GM21528 (cell line): Measurements from ENCODE around the gene CDC14B.
"Not testable (repeated sequence)": the region's sequence is repeated elsewhere in the genome, so short reads cannot be mapped to it uniquely, and the experiment has no call there.

Experiments
- ATAC-seq: cut with Tn5 transposase; IDR thresholded peaks from one replicate; pipeline ENCODE4 v1.9.1; 2021; ENCODE audit warnings: mild to moderate bottlenecking, moderate library complexity; ENCODE audit not compliant: unreplicated experiment, low FRiP score

Gene CDC14B

DNA sequence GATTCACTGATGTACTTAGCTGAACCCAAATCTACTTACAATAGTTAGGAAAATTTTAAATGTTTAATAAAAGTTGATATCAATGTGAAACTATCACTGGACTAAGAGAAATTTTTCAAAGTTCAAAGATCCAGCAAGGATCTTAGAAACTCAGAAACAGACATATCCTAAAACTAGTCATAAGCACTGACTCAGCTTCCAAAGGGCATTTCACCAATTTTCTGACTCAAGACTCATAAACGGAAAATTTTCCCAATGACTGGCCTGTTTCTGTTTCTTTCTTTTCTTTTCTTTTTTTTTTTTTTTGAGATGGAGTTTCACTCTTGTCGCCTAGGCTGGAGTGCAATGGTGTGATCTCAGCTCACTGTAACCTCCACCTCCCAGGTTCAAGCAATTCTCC, 66.6 kb downstream of the CDC14B start:
- no peak for ATAC-seq

DNA sequence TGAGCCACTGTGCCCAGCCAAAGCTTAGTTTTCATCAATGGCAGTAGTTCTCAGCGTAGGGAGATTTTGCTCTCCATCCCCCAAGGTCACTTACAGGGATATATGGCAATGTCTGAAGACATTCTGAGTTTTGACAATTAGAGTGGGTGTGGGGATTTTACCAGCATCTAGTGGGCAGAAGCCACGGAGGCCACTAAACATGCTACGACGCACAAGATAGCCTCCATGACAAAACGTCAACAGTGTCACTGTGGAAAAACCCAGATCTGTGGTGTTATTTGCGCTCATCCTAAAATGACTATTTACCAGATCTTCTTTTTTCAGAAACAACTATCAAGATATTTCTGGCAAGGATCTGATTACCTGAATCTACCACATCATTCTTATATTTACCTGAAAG, 68.2 kb downstream of the CDC14B start:
- no peak for ATAC-seq

DNA sequence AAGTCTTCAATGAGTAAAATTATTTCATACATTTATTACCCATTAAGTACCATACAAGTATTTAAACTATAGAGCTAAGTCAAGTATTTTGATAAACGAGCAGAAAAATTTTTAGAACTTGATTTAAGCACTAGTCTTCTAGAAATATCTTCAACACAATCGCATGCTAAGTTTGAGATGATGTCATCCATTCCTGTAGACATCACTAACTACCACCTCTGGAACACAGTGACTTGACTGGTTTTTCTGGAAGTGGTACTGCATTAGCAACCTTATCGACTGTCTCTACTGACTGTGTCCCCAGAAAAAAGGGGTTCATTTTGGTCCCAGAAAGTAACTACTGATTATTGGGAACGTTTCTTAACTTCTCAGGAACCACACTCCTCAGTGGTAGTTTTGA, 69.0 kb downstream of the CDC14B start:
- no peak for ATAC-seq

DNA sequence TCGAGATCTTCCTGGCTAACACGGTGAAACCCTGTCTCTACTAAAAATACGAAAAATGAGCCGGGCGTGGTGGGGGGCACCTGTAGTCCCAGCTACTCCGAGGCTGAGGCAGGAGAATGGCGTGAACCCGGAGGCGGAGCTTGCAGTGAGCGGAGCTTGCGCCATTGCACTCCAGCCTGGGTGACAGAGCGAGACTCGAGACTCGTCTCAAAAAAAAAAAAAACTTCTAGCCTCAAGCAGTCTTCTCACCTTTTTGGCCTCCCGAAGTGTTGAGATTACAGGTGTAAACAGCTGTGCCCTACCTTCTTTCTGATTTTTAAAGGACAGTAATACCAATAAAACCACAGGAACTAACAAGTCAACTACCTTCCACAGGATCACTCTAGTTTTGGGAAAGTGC, 76.5 kb downstream of the CDC14B start:
- not testable (repeated sequence) for ATAC-seq

DNA sequence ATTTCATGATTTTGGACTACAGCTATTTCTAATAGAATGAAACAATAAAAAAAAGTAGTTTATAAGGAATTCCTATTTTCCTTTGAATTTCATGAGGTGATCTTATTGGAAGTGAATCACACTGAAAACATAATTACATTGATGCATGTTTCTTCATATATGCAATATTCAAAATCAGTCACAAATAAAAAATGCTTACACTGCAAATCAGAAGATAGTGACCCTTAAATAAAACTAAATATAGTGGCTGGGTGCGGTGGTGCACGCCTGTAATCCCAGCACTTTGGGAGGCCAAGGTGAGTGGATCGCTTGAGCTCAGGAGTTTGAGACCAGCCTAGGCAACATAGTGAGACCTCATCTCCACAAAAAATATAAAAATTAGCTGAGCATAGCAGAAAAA, 79.5 kb downstream of the CDC14B start:
- no peak for ATAC-seq

DNA sequence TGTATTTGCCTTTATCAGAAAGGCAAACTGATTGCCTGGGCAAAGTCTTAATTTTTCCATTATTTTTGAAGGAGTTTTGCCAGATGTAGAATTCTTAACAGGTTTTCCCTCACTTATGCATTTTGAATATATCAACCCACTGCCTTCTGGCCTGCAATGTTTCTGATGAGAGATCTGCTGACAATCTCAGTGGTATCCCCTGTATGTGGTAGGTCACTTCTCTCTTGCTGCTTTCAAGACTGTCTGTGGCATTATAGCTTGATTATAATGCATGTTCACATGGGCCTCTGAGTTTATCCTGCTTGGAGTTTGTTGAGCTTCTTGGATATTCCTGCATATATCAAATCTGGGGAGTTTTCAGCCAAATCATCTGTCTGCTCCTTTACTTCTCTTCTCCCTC, 87.5 kb downstream of the CDC14B start:
- ATAC-seq = no peak

DNA sequence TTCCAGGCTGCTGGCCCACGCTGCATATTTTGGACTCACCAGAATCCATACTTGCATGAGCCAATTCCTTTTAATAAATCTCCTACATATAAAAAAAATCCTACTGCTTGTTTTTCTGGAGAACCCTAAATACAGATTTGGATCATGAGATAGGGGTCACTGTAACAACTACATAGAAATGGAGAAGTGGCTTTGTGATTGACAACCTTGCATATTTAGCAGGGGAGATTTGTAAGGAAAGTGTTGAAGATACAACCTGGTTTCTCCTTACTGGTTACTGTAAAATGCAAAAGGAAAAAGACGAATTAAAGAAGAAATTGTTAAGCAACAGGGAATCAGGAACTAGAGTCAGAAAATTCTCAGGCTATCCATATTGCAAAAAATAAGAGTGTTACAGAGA, 94.9 kb downstream of the CDC14B start:
- no peak for ATAC-seq

DNA sequence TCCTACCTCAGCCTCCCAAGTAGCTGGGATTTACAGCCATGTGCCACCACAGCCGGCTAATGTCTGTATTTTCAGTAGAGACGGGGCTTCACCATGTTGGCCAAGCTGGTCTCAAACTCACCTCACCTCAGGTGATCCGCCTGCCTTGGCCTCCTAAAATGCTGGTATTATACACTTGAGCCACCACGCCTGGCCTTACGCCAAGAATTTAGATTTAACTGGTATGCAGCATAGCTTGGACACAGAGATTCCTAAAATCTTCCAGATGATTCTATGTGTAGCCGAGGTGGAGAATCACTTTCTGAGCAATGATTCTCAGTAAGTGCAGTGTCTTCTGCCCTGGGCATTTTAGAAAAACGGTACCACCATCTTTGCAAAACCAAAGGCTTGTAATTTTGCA, 95.6 kb downstream of the CDC14B start:
- no peak for ATAC-seq

DNA sequence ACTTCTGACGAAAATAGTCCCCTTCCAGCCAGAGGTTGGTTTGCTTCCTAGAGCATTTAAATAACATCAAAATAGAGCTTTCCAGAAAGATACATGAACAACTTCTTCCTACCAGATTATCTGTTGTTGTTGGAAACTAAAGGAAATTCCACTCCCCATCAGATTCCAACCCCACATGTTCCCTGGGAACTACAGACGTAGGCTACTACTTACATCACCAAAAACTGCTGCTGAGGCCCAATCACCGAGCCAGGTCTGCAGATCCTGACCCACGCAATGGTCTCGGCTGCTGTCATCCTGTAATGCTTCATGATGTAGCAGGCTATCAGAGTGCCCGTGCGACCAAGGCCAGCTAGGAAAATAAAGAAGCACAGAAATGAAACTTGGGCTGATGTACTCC, 96.3 kb downstream of the CDC14B start:
- ATAC-seq = no peak

DNA sequence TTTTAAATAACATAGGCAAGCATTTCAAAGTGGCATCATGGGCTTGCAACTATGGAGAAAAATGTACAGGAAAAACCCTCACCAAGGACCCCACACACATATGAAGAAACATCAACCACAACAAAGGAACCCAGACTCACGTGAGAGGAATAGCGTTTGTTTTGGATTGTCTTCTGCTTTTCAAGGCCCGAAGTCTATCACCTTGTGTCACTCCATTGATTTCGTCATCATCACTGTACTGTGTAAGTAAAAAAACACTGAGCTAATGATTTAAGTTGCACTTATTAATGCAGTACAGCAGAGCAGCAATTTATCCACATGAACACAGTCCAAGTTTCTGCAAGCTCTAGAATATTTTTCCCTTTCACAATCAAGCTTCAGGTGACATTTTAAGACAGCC, 97.3 kb downstream of the CDC14B start:
- no peak for ATAC-seq

DNA sequence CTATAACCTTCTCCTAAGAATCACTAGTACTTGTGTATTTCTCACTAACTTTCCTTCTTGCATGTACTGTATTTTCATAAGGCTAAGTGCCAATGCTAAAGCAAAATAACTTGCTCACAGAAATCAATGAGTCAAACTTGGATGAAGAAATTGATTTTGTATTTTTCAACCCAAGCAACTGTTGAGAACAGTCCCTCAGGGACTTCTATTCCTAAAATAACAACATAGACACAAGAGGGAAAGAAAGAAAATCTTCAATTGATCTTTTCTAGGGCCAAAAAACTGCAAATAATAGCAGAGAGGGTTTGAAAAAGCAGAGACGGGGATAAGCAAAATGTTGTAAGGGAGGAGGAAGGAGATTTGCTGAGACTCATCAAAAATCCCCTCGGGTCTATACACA, 99.9 kb downstream of the CDC14B start:
- no peak for ATAC-seq

DNA sequence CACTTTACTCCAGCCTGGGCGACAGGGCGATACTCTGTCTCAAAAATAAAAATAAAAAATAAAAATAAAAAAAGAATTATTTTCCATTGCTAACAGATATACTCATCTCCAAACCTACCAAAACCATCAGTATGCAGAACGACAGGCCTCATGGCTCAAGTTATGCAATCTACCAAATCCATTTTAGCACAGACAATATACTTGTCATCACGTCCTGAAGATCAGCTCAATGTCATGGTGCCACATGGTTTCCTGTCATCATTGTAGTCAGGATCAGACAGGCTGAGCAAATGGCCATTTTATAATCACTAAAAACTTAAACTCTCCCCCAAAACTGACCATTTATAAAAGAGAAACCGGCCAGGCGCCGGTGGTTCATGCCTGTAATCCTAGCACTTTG, 100.5 kb downstream of the CDC14B start:
- ATAC-seq = no peak

DNA sequence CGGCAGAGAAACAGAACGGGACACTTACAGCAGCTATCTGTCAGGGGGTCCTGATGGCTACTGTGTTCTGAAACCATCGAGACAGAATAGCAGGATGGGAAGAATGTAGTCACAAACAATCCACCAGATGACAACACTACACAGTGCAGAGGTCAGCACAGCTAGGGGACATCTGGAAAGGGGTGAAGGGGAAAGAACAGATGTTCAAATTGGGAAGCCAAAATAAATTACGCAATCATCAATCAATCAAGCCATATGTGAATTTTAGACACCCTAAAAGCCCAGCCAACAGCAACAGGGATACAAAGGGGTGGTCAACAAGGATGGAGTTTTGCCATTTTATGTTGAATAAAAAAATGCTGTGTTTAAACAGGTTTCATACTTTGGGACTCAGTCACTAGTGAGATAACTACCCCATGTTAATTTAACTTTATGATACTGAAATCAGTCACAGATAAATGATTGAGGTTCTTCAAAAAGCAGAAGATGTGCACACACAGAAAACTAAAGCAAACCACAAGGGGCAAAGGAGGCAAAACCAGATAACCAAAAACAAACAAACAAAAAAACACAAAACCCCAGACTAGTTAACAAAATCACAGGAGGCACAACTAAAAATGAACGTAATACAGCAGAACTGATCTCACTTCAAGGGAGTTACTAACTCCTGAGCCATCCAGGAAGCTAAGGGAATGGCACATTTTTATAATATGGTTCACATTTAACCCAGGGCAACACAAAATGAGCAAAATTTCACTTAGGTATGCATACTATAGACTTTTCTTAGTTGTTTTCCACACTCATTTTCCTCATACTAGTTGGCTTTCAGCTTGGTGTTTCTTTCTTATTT, 103.8 kb downstream of the CDC14B start:
- no peak for ATAC-seq

DNA sequence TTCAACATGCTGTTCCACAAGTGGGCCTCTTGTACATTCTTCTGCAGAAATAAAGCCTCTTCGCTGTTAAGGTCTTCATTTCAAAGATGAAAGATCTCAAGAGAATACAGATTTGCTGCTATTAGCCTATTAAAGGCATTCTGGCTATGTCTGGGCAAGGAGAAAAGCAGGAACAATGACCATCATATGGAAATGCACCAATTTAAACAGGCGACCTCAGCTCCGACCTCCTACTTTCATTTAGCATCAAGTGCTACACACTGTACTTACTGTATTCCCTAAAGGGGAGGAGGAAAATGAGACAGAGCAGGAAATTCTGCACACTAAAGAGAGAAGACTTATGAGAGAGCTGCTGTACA, 104.9 kb downstream of the CDC14B start:
- ATAC-seq = no peak

DNA sequence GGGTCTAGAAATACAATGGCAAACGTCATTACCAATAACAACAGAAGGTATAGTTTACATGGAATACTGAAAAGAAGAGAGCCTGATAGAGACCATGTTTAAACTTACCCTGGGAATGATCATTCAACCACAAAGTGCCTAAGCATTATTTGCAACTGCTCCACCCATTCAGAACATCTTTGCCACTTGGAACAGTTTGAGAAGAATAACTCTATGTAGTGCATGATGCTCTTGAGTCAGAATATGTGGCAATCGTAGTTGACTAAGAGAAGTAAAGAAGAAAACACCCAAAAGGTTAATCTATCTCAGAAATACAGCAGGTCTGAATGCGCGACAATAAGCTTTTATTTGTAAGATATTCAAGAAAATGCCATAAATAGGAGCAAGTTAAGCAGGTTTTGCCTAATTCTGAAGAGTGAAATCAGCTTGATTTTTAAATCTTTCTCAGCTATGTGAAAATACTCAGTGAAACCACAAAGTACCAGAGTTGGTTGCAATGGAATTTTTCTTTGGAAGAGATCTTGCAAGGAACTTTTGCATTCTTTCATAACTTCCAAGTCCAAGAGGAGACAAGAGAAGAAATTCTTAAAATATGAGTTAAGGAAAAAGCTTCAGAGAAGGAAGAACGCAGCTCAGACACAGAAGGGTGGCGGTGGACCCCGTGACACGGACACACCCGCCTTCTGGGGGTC, 105.4 kb downstream of the CDC14B start:
- ATAC-seq = no peak

DNA sequence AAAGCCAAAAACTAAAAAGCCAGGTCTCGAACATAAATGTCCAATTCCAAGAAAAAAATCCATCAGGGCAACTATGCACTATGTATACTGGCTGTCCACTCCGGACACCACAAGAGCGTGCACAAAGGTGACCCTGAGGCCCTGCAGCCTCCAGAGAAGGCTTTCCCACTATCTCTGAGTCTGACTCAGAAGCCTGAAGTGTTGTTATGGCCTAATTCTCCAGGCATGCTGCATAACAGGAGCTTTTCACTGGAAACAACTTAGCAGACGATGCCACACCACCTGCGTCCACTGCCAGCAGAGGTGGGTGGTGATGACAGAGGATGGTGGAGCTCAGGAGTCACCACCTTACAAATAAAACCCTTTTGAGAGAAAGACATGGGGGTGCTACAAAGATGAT, 106.0 kb downstream of the CDC14B start:
- no peak for ATAC-seq

DNA sequence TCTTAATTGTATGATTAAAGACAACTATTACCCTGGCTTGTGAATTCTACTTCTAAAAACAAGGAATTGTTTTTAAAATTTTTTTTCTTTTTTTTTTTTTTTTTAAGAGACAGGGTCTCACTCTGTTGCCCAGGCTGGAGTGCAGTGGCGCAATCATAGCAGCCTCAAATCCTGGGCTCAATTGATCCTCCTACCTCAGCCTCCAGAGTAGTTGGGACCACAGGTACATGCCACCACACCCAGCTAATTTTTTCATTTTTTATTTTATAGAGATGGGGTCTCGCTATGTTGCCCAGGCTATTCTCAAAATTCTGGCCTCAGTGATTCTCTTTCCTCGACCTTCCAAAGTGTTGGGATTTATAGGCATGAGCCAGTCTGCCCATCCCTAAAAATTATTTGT, 107.4 kb downstream of the CDC14B start:
- no peak for ATAC-seq

DNA sequence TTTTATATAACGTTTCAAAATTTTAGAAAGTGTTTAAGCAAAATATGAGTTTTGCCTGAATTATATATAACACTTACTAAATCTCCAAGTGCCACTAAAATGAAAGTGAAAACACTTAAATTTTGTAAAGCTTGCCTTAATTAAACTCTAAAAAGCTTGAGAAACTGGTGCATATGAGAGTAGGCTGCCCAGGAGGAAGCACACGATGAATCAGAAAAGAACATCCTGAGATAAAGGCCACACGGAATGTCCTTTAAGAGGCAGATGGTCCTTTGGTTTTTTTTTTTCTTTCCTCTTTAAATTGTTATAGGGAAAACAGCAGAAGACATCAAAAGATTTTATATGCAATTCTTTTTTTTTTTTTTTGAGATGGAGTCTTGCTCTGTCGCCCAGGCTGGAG, 109.4 kb downstream of the CDC14B start:
- ATAC-seq = no peak

DNA sequence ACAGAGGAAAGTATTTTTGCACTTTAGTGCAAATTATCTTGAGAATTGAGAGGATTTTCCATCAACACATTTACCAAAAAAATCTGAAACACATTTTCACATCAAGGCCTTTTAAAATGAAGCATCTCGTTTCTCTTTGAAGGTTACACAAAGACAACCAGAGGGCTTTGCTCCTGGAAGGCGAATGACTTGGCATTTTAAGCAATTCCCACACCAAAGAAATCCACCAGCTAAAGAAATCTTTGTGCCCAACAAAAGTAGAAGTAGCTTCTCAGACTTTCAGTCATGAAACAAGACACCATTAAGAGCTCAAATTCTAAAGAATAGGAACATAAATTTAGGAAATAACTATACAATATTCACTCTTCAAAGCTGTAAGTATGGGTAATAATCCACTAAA, 109.8 kb downstream of the CDC14B start:
- no peak for ATAC-seq

DNA sequence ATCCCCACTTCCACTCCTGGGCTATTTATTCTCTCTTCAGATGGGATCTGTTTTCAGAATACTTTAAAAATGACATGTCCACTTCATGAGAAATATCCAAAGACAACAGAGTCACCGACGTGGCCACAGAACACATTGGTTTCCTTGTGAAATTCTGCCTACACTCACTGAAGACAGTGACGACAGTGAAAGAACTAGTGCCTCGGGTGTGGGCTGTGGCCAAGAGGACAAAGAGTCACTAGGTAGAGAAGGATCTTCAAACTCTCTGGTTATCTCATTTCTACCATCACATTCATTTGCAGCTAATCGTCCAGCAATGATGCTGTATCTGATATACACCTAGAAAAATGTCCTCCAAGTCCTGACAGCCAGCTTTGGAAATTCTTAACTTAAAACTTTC, 110.6 kb downstream of the CDC14B start:
- ATAC-seq = no peak

DNA sequence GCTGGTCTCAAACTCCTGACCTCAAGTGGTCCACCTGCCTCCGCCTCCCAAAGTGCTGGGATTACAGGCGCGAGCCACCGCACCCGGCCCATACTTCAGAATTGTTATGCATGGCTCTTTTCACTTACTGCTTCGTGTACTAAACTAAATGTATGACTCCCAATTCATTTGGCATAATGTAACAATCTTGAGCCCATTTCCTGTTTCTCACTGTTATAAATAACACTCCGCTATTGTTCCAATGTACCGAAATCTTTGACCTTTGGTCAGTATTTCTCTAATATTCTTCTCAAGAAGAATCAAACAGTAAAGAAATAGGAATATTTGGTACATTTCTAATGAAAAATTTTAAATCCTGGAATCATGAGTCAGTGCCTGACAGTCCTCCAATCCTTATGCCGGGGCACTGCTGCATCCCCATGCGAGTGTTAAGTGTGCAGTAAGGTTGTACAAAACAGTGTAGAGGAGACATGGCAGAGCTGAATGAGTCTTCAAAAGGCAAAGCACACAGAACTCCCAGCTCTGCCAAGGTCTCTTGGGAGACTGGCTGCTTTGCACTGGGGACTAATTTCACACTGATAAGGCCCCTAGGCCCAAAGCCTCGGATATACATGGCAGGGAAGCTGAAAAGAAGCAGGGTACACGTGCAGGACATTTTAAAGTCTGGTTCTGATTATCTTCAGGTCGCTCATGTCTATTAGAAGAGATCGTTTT, 111.3 kb downstream of the CDC14B start:
- ATAC-seq = no peak
